GM21390 (cell line): ENCODE measurements around the gene LRP3.
"Not testable (repeated sequence)": the region's sequence is repeated elsewhere in the genome, so short reads cannot be mapped to it uniquely, and the experiment has no call there.

Source experiments
- ATAC-seq: cut with Tn5 transposase; IDR thresholded peaks from one replicate; pipeline ENCODE4 v1.9.1; 2021; ENCODE audit not compliant: unreplicated experiment

LRP3 gene

GRCh38 chr19:33175886-33176669, 18.1 kb upstream of the LRP3 start:
- ATAC-seq: peak; percentile 8

GRCh38 chr19:33176670-33177416, 17.3 kb upstream of the LRP3 start:
- ATAC-seq: peak; percentile 79

- peak; percentile 7 for ATAC-seq
Observed at GRCh38 chr19:33177417-33177979, 16.6 kb upstream of the LRP3 start.

- ATAC-seq: no peak
Observed at GRCh38 chr19:33186431-33187182, 7.5 kb upstream of the LRP3 start.

DNA sequence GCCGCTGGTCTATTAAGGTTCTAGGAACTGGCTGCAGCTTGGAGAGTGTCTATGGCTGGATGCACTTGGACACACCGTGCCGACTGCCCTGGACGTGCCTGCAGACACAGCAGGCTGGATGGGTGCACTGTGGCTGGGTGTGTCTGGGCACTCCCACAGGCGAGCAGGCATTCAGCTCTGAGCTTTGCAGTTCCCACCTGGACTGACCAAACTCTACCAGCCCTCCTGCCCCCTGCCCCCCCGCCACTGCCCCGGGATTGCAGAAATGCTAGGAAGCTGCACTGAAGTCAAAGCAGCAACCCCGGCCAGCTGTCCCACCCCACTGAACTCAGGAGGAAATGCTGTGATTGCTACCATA, 7.0 kb upstream of the LRP3 start:
- no peak for ATAC-seq

DNA sequence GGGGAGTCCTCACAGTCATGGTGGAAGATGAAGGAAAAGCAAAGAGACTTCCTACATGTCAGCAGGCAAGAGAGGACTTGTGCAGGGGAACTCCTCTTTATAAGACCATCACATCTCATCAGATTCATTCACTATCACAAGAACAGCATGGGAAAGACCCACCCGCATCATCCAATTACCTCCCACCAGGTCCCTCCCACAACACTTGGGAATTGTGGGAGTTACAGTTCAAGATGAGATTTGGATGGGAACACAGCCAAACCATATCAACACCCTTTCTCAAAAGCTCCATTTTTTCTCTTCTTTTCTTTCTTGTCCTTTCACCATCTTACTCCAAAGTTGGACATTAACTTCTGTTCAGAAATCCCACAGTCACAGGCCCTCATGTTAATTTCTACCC, 4.7 kb upstream of the LRP3 start:
- ATAC-seq: no peak

DNA sequence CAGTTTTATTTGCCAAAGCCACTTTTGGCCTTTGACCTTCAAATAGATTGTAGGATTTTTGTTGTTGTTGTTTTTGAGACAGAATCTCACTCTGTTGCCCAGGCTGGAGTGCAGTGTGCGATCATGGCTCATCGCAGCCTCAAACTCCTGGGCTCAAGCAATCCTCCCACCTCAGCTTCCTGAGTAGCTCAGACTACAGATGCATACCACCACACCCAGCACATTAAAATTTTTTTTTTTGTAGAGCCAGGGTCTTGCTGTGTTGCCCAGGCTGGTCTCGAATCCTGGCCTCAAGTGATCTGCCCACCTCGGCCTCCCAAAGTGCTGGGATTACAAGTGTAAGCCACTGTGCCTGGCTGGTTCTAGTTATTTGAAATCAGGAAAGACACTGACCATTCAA, 3.0 kb upstream of the LRP3 start:
- not testable (repeated sequence) for ATAC-seq

- no peak for ATAC-seq
Observed at GRCh38 chr19:33191501-33191900, 2.6 kb upstream of the LRP3 start.

- no peak for ATAC-seq
Observed at GRCh38 chr19:33192010-33192409, 2.1 kb upstream of the LRP3 start.

GRCh38 chr19:33193269-33193864, 763 bp upstream of the LRP3 start:
- no peak for ATAC-seq

DNA sequence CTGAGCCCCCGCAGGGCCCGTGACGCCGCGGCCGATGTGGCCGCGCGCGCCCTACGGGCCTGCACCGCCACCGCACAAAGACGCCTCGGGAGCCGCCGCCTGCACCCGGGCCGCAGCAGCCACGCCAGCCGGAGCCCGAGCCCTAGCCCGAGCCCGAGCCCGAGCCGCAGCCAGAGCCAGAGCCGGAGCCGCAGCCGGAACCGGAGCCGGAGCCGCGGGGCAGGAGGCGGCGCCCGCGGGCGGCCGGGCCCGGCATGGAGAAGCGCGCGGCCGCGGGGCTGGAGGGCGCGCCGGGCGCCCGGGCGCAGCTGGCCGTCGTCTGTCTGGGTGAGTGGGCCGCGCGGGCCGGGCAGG, 379 bp downstream of the LRP3 start:
- no peak for ATAC-seq

DNA sequence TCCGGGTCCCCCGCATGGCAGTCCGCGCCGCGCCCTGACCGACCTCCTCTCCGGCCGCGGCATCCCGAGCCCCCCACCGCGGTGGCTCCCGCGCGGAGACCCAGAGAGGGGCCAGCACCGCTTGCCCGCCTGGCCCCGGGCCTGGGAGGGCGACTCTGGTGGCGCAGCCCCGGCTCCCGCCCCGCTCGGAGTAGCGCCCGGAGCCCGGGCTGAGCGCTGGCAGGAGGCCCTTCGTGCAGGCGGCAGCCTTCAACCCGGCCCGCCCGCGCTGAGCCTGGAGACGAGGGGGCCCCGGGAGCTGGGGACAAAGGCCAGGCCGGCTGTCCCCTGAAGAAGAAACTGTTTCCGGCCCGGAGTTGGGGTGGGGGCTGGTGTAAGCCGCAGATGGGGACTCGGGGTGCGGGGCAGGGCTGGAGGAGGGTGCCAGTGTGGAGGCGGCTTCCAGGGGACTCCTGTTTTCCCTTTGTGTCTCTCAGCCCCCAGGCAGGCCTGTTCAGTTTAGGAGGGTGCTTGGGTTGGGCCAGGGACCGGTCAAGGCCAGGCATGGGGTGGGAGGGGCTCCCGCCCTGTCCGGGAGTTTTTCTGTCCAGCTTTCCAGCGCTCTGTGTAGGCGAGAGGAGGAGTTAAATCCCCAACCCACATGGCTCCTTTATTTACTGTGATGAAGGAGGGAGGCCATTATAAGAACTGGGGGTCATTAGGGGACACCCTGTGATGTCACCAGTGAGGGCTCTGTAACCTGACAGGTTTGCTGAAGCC, 935 bp downstream of the LRP3 start:
- no peak for ATAC-seq

- no peak for ATAC-seq
Observed at GRCh38 chr19:33195645-33196347, 1.7 kb downstream of the LRP3 start.

- ATAC-seq: no peak
Observed at GRCh38 chr19:33196446-33197193, 2.5 kb downstream of the LRP3 start.

GRCh38 chr19:33197591-33198000, 3.5 kb downstream of the LRP3 start:
- ATAC-seq: no peak

DNA sequence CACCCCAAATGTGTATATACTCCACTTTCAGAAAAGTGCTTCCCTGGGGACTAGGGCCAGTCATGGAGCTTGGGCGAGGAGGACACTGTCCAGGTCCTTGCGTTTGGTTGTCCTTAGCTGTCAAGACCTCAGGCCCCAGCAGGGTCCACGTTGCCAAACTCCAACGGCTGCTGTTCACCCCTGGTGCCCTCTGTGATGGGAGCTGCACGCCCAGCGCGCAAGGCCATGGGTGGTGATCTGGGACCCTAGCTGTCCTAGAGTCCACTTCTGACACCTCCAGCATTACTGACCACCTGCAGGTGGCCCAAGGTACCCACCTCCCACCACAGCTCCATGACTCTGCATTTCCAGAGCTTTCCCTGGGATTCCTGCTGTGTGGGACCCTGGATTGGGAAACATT, 4.0 kb downstream of the LRP3 start:
- no peak for ATAC-seq

DNA sequence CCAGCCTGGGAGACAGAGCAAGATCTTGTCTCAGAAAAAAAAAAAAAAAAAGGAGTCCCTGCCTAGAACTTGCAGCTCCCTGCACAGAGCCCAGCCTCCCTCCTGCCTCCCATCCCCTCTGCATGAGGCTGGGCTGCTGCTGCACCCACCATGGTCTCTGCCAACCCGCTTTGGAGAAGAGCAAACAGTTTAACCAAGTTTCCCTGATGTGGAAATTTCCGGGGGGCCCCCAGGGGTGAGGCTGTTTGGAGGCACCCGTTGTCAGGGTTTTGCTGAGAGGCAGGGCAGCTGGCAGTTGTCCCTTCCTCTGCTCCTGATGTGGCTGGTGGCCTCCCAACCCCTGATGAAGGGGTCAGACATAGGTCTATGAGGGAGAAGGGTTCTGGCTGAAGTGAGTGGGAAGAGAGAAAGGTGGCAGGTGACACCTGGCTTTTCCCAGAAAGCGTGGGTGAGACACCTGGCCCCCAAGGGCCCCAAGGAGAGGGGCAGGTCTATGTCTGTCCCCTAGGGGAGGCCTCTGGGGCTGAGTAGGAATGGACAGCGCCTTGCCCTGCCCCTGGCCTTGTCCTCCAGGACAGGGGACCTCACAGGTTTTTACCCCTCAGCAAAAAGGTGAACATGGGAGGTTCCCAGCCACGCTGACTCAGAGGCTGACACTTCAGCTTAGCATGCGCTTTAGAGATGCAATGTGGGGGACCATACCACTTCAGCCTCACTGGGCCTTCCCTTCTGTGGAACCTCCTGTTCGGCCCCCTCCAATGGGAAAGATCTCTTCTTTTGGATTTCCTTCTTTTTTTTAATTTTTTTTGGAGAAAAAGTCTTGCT, 5.5 kb downstream of the LRP3 start:
- no peak for ATAC-seq

DNA sequence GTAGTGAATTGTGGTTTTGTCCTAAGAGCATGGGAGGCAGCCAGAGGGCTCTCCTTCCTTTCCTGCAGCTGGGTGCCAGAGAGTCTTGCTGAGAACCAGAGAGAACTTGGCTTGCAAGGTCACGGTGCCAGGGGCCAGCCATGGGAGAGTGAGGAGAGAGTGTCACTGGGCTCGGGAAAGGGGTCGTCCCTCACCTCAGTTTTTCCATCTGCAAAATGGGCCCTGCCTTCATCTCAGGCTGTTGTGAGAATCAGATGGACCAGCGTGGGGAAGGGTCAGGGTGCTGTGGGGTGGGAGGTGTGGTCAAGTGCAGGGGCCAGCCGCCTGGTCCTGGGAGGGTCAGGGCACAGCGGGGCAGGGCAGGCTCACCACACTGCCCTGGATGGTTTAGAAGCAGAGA, 7.3 kb downstream of the LRP3 start:
- no peak for ATAC-seq
